NOMO-1 (cell line): ENCODE measurements around the gene GPRIN2.
"Not testable (repeated sequence)": the region's sequence is repeated elsewhere in the genome, so short reads cannot be mapped to it uniquely, and the experiment has no call there.

Experiments
- DNase-seq, 2 experiments: peaks; one replicate each; lab custom pipeline; 2025; ENCODE audit not compliant: unreplicated experiment in 2 of 2; lab: John Stamatoyannopoulos, UW

The GPRIN2 gene

DNA sequence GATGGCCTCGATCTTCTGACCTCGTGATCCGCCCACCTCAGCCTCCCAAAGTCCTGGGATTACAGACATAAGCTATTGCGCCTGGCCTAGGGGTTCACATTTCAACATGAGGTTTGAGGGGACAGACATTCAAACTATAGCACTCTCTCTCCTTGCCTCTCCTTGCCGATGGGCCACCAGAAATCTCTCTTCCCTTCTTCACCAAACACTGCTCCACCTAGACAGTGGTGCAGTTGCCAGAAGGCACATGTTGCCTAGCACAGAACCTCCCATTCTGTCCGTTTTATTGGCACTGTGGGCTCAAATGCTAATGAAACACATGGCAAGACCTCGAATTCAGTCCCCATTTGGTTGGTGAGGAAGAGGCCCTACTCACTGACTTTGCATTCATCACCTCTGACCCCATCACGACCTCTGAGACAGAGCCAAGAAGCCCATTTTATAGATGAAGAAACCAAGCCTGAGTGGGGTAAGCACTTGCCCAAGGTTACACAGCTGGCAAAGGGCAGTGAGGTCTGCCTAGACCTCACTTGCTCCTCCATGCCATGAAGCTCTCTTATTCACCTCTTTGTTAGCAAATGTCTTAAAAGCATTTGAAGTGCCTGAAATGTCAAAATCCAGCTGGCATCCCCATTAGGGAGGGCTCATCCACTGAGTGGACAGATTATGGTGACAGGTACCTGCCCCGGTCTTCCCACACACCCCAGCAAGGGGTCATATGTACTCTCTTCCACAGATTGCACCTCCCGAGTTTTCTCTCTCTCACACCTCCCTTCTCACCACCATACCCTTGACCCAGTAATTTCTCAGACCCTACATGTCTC is 34.0 kb downstream of the GPRIN2 start:
- DNase-seq, result no peak

- DNase-seq, result no peak
These were observed 35.5 kb downstream of the GPRIN2 start for GRCh38 chr10:46520941-46521340.

DNA sequence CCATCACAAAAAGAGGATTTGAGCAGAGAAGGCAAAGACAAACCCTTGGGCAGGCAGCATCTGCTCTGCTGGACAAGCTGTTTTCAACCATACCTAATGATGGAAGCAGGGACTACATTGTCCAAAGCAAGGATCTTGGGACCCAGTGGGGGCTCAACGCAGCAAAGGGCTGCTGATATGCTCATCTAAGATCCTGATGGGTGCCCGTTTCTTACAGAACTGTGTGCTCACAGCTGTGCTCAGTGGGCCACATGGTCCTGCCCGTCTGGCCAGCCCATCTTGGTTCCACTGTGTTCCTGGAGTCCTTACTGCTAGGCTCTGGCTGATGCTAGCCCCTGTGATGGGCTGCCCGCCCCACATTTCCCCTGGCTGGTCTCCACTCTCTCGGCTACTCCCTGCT is 36.1 kb downstream of the GPRIN2 start:
- DNase-seq, result no peak

- DNase-seq, result no peak
These were observed 38.3 kb downstream of the GPRIN2 start for GRCh38 chr10:46518028-46518725.

GRCh38 chr10:46517541-46517940 is 38.9 kb downstream of the GPRIN2 start:
- no peak for DNase-seq

DNA sequence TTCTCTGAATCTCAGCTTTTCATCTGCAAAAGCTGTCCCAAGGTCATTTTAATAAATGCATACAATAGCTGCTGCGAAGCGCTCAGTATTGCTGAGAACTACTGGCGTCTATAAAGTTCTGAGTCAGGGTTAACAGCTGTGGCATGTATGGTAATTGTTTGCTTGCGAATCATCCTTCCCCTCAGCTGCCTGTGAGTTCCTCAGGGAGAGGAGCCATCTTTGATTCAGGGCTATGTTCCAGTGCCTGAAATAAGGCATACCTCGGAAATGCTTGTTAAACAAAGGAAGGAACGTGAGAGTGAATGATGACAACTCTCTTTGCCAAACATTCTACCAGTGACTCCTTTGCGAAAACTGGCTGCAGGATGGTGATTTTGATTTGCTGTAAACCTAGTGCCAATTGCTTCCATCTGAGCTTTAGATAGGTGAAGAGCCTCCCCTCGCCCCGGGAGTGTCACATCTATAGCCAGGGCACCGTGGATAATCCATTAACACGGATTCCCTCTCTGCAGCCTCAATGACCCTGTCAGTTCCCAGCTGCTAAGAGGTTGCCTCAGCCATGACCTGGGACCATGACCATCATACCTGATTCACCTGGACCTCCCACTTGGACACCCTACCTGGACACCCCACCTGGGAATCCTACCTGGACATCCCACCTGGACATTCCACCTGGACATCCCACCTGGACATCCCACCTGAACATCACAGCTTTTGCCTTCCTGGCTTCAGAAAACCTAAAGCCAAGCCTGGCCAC is 39.6 kb downstream of the GPRIN2 start:
- DNase-seq, result no peak

DNA sequence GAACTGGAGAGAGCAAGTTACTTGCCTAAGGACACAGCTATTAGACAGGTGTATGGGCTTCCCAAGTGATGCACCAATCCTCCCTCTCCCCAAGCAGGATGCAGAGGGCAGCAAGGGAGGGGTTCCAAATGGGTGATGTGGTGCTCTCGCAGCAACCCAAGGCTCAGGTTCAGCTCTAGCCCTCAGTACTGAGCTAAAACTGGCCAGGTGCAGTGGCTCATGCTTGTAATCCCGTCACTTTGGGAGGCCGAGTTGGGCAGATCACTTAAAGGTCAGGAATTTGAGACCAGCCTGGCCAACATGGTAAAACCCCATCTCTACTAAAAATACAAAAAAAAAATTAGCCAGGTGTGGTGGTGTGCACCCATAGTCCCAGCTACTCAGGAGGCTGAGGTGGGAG is 40.7 kb downstream of the GPRIN2 start:
- DNase-seq, result no peak

GRCh38 chr10:46515366-46515765 is 41.1 kb downstream of the GPRIN2 start:
- DNase-seq, result no peak

GRCh38 chr10:46514899-46515298 is 41.6 kb downstream of the GPRIN2 start:
- DNase-seq, result no peak

- no peak for DNase-seq
These were observed 42.0 kb downstream of the GPRIN2 start for GRCh38 chr10:46514431-46514861.

GRCh38 chr10:46513333-46513732 is 43.1 kb downstream of the GPRIN2 start:
- DNase-seq, result not testable (repeated sequence)

DNA sequence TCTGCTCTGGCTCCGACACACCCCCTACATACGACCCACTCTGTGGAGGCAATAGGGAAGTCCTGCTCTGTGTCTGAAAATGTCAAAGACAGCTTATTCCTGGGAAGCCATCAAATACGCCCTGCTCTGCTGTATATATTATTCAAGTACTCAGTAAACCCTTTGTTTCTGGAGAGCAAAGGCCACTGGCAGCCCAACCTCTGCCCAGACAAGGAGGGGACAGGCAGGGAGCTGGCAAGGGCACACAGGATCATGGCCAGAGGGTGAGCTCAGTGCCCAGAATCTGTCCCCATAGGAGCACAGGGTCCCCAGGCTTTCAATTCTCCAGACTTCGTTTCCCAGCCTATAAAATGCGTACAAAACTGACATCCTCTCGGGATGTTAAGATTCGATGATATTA is 43.7 kb downstream of the GPRIN2 start:
- not testable (repeated sequence) for DNase-seq

- DNase-seq, result not testable (repeated sequence)
These were observed 44.5 kb downstream of the GPRIN2 start for GRCh38 chr10:46512002-46512401.
